Thyroid gland (tissue), 4 donors: ENCODE results near the gene FARS2. TPM values are rescaled to one million over a fixed set of nuclear protein-coding genes. Genes with fewer than 3 reads are reported as not detected.
A peak's percentile ranks its signal among the peaks of the same experiment; 100 is the strongest.

Source experiments
- DNase-seq, 2 donors: peaks; one replicate each; pipeline ENCODE4 v3.0.0-alpha.2; 2019
- H3K27ac ChIP-seq, 3 donors: fragments of 200-600 bp; sonication (generic); 1 replicate in 2 of 3; 2 replicates in 1 of 3; pipeline ENCODE4 v1.5.1; 2016 to 2019; ENCODE audit warnings: mild to moderate bottlenecking in 1 of 3, moderate library complexity in 1 of 3
- H3K27me3 ChIP-seq: fragments of 200-600 bp; sonication (generic); one replicate; pipeline ENCODE4 v1.5.1; 2019
- H3K36me3 ChIP-seq, 2 donors: fragments of 200-600 bp; sonication (generic); one replicate each; pipeline ENCODE4 v1.5.1; 2016 to 2019
- H3K4me1 ChIP-seq, 2 donors: fragments of 200-600 bp; sonication (generic); one replicate each; pipeline ENCODE4 v1.5.1; 2017 to 2019
- H3K4me3 ChIP-seq, 3 donors: fragments of 200-600 bp; sonication (generic); replicated peaks in 1 of 3; 1 replicate in 2 of 3; 2 replicates in 1 of 3; pipeline ENCODE4 v1.5.1; 2016; ENCODE audit warnings: mild to moderate bottlenecking in 1 of 3
- H3K9me3 ChIP-seq: fragments of 200-600 bp; sonication (generic); one replicate; pipeline ENCODE4 v1.5.1; 2017
- POLR2A ChIP-seq, 2 donors: fragments of 450-650 bp; IDR thresholded peaks; one replicate each; pipeline ENCODE4 v1.6.1; 2017; ENCODE audit warnings: antibody characterized with exemption in 2 of 2, mild to moderate bottlenecking in 2 of 2, moderate library complexity in 1 of 2
- WGBS, 2 donors: methylation state at CpG; one replicate each; pipeline ENCODE4 v1.1.5; 2017; 5-methylcytosine and 5-hydroxymethylcytosine counted together
- intact Hi-C: fragments of 100-400 bp; cut with DNase I; formaldehyde crosslinking; loops from one replicate; pipeline ENCODE4 v1.15.1; 2023
- total RNA-seq, 4 donors: library from RNA; depleted of rRNA; stranded (reverse); fragments of >200 nt; gene quantifications; one replicate each; pipeline ENCODE4 v1.2.3, GENCODE V29; 2016
- TF ChIP-seq, protein P1 (sequence below), 6 experiments: fragments of 200-600 bp in 3 of 6; fragments of 450-650 bp in 3 of 6; sonication (generic) in 3 of 6; IDR thresholded peaks; one replicate each; pipeline ENCODE4 v1.5.1; 2016 to 2019; ENCODE audit warnings: antibody characterized with exemption in 6 of 6, mild to moderate bottlenecking in 2 of 6, inconsistent platforms in 1 of 6, moderate library complexity in 1 of 6

The FARS2 gene
- total RNA-seq = 10 to 100 TPM; 27.4 to 47.1 (median 34.2) TPM

DNA sequence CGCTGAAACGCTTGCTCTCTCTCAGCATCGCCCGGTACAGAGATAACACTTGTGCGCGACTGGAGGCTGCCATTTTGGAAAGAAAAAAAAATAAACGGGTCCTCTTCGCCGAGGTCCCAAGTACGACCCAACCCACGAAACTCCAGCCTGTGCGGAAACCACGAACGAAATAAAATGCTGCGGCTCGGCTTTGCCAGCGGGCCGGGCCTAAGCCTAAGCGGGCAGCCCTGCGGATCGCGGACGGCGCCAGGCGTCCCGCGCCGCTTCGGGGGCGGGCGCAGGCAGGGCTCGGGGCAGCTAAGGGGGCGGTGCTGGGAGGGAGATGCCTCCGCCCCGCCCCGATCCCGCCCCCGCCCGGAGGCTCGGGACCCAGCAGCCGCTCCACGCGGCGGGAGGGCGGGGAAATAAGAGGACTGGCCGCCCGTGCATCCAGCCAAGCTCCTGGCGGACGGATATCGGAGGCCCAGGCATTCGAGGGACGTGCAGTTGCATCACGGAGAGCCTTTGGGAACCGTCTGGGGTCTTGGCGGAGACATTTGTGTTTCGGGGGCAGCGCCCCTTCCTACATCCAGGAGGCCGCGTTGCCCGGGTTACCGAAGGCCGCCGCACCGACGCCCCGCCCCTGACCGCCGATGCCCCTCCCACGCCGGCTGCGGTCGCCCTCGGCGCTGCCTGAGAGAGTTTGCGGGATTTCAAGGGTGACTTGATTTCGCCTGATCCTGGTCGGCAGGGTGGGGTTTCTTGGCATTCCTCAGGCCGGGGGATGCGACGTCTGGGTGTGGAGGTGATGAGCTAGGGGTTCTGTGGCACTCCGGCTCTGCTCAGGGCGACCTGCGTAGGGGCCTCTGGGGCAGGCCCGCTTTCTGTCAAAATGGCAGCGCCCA, at the start of gene FARS2, which contains the start of gene LYRM4:
TSS of gene FARS2 (plus strand) at position 853 of the 884 bp plus-strand sequence.
TSS of gene LYRM4 (minus strand) at position 290 of the 884 bp plus-strand sequence. CDS start at position 73, 217 bp downstream.
- Histone ChIP-seq H3K27me3 (no peaks in the 10 kb centered on the region), H3K9me3 (no peaks in the 10 kb centered on the region), H3K4me3 (peak within 1 kb of the TSS; percentile 54 to 86 (median 72)), H3K27ac (peak within 1 kb of the TSS; percentile 97 to 100 (median 98)), H3K36me3 (no peaks in the 10 kb centered on the region), H3K4me1 (peaks cover 28 to 30% of the 10 kb centered on the region in 2 donors)
- 0% methylated on average over 18 to 24 of the region's 85 CpGs for WGBS, 2 donors
- intact Hi-C loops = no loop called here
- TF ChIP-seq POLR2A (IDR thresholded peaks at IDR 0.05) = peak in 1 of 2 donors; percentile 40
- TF ChIP-seq, protein P1, sequence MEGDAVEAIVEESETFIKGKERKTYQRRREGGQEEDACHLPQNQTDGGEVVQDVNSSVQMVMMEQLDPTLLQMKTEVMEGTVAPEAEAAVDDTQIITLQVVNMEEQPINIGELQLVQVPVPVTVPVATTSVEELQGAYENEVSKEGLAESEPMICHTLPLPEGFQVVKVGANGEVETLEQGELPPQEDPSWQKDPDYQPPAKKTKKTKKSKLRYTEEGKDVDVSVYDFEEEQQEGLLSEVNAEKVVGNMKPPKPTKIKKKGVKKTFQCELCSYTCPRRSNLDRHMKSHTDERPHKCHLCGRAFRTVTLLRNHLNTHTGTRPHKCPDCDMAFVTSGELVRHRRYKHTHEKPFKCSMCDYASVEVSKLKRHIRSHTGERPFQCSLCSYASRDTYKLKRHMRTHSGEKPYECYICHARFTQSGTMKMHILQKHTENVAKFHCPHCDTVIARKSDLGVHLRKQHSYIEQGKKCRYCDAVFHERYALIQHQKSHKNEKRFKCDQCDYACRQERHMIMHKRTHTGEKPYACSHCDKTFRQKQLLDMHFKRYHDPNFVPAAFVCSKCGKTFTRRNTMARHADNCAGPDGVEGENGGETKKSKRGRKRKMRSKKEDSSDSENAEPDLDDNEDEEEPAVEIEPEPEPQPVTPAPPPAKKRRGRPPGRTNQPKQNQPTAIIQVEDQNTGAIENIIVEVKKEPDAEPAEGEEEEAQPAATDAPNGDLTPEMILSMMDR (IDR thresholded peaks at IDR 0.05) = peak in 3 of 6 experiments; percentile 32 to 45 (median 37)
- peak; percentile 91 to 92 for DNase-seq

DNA sequence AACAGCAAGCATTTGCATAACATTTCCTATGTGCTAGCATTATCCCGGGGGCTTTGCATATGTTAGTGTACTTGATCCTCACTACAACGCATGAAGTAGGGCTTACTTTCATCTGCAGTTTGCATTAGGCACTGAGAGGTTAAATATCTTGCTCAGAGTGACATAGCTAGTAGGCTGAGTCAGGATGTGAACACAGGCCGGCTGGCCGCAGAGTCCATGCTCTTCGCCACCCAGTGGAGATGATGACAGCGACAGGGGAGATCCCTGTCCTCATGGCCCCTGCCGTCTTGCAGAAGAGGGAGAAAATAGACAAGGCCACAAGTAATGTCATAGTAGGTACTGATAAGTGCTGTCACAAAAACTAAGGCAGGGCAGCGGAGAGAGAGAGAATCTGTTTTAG, 47.5 kb upstream of the FARS2 start:
- DNase-seq = no peak
- intact Hi-C loops = loop anchor here (10.0 kb wide), 2 partner anchors 69 to 91 kb away; no protein-coding TSS in a partner anchor
- Histone ChIP-seq H3K36me3 (no peaks in the 10 kb centered on the region), H3K4me1 (peaks cover 25 to 42% of the 10 kb centered on the region in 2 donors), H3K4me3 (no peak overlapping the region), H3K27me3 (no peaks in the 10 kb centered on the region), H3K27ac (peak overlapping the region in 1 of 3 donors; percentile 67), H3K9me3 (no peaks in the 10 kb centered on the region)
- TF ChIP-seq, protein P1 (IDR thresholded peaks at IDR 0.05) = no peak
- TF ChIP-seq POLR2A (IDR thresholded peaks at IDR 0.05) = no peak
- WGBS, 2 donors = 89 to 94% methylated on average over 8 of the region's 8 CpGs

DNA sequence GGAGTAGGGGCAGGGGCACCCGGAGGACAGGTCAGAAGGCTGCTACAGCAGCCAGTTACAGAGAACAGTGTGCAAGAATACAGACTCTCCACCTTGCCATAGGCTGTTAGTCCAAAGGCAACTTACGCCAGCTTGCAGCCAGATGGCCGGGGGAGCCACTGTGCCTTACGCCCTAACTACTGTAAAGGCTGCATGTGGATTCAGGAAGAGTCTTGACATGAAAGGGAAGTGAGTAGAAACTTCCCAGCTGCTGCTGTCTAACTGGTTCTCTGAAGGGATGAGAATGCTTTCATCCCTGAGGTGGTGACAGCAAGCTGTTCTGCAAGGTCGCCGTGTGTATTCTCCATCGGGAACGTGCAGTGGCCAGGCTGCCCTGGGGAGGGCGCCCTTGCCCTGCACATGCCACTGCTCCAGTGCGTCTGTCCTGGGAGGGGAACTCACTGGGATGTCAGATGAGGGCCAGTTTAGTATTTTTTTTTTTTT, 46.7 kb upstream of the FARS2 start:
- Histone ChIP-seq H3K36me3 (no peaks in the 10 kb centered on the region), H3K27ac (peak overlapping the region; percentile 31 to 67 (median 43)), H3K27me3 (no peaks in the 10 kb centered on the region), H3K4me3 (no peak overlapping the region), H3K4me1 (peaks cover 30 to 48% of the 10 kb centered on the region in 2 donors), H3K9me3 (no peaks in the 10 kb centered on the region)
- TF ChIP-seq, protein P1 (IDR thresholded peaks at IDR 0.05) = peak; percentile 32 to 96 (median 84)
- TF ChIP-seq POLR2A (IDR thresholded peaks at IDR 0.05) = no peak
- DNase-seq = peak; percentile 78
- intact Hi-C loops = loop anchor here (10.0 kb wide), 2 partner anchors 70 to 90 kb away; no protein-coding TSS in a partner anchor
- 56 to 65% methylated on average over 10 of the region's 10 CpGs for WGBS, 2 donors

DNA sequence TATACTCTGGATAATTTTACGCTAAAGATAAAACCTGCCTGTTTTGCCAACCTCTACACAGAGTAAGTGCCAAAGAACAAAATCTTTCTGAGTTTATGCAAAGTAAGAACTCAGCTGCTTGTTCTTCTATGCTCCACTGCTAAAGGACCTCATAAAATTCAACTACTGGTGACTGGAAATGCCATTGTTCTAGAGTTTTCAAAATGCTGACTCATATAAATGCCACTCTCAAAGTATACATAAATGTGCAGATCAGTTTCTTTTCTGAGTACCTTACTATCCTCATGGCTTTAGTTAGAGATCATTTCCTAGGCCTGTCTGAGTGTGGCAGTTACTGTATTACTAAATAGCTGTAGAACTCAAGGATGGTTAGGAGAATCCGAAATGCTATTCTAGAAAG, 46.2 kb upstream of the FARS2 start:
- Histone ChIP-seq H3K9me3 (no peaks in the 10 kb centered on the region), H3K36me3 (no peaks in the 10 kb centered on the region), H3K4me3 (no peak overlapping the region), H3K27ac (peak overlapping the region in 2 of 3 donors; percentile 31 to 67), H3K27me3 (no peaks in the 10 kb centered on the region), H3K4me1 (peaks cover 35 to 53% of the 10 kb centered on the region in 2 donors)
- TF ChIP-seq POLR2A (IDR thresholded peaks at IDR 0.05) = no peak
- TF ChIP-seq, protein P1 (IDR thresholded peaks at IDR 0.05) = no peak
- 69 to 70% methylated on average over 2 of the region's 2 CpGs for WGBS, 2 donors
- no peak for DNase-seq
- intact Hi-C loops = loop anchor here (10.0 kb wide), 2 partner anchors 70 to 90 kb away; no protein-coding TSS in a partner anchor
